ENCODE measurements around the gene IRAK1BP1. TPM values are rescaled to one million over a fixed set of nuclear protein-coding genes. Genes with fewer than 3 reads are reported as not detected.

The IRAK1BP1 gene
- total RNA-seq, 1 experiment from 2014 or later: 6.1 TPM

DNA sequence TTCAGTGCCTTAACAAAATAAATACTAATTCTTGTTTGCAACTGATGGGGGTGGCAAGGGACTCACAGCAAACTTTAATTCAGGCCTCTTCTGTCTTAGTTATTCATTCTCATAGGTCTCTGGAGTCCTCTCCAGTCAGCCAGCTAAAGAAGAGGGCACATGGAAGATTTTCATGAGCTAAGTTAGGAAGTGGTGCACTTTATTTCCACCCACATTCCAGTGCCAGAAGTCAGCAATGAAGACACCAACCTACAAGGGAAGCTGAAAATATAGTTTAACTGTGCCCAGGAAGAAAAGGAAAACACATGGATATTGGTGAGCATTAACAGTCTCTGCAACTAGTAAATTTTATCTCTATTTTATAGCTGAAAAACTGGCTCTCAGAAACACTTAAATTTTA is 16.7 kb upstream of the IRAK1BP1 start:
- H3K27ac Mint-ChIP-seq: no peak overlapping the region
- H3K27me3 Mint-ChIP-seq (ENCODE audit: low read depth): no peaks in the 10 kb centered on the region
- 0 out of 2 replicates have a peak, but pooled peaks cover 4% of the 10 kb centered on the region for H3K36me3 Mint-ChIP-seq
- ChIA-PET CTCF (no interaction called here), POLR2A (no interaction called here)
- no peak overlapping the region for H3K4me3 Mint-ChIP-seq
- H3K9me3 Mint-ChIP-seq: peaks cover 12% of the 10 kb centered on the region
- ATAC-seq: no peak
- peaks cover 9% of the 10 kb centered on the region for H3K4me1 Mint-ChIP-seq
- TF ChIP-seq CREM (CRISPR knock-in tag; IDR thresholded peaks at IDR 0.05) (no peak), ZNF232 (CRISPR knock-in tag; IDR thresholded peaks at IDR 0.05) (no peak), ZNF121 (CRISPR knock-in tag; IDR thresholded peaks at IDR 0.05) (no peak), CBFB (CRISPR knock-in tag; IDR thresholded peaks at IDR 0.05; ENCODE audit: low read depth) (no peak), MXD4 (CRISPR knock-in tag; IDR thresholded peaks at IDR 0.05; ENCODE audit: borderline replicate concordance) (no peak), ZNF263 (CRISPR knock-in tag; IDR thresholded peaks at IDR 0.05; ENCODE audit: low read depth) (no peak), TEAD1 (CRISPR knock-in tag; IDR thresholded peaks at IDR 0.05) (no peak), FOXK1 (CRISPR knock-in tag; IDR thresholded peaks at IDR 0.05) (no peak), GABPB1 (CRISPR knock-in tag; IDR thresholded peaks at IDR 0.05) (no peak), FOXP1 (CRISPR knock-in tag; IDR thresholded peaks at IDR 0.05; ENCODE audit: borderline replicate concordance) (no peak)
- TF ChIP-seq, protein P1, sequence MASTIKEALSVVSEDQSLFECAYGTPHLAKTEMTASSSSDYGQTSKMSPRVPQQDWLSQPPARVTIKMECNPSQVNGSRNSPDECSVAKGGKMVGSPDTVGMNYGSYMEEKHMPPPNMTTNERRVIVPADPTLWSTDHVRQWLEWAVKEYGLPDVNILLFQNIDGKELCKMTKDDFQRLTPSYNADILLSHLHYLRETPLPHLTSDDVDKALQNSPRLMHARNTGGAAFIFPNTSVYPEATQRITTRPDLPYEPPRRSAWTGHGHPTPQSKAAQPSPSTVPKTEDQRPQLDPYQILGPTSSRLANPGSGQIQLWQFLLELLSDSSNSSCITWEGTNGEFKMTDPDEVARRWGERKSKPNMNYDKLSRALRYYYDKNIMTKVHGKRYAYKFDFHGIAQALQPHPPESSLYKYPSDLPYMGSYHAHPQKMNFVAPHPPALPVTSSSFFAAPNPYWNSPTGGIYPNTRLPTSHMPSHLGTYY (CRISPR knock-in tag; IDR thresholded peaks at IDR 0.05): no peak
- TF ChIP-seq, protein P2, sequence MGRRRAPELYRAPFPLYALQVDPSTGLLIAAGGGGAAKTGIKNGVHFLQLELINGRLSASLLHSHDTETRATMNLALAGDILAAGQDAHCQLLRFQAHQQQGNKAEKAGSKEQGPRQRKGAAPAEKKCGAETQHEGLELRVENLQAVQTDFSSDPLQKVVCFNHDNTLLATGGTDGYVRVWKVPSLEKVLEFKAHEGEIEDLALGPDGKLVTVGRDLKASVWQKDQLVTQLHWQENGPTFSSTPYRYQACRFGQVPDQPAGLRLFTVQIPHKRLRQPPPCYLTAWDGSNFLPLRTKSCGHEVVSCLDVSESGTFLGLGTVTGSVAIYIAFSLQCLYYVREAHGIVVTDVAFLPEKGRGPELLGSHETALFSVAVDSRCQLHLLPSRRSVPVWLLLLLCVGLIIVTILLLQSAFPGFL (CRISPR knock-in tag; IDR thresholded peaks at IDR 0.05; ENCODE audit: borderline replicate concordance): no peak
- TF ChIP-seq, protein P3, sequence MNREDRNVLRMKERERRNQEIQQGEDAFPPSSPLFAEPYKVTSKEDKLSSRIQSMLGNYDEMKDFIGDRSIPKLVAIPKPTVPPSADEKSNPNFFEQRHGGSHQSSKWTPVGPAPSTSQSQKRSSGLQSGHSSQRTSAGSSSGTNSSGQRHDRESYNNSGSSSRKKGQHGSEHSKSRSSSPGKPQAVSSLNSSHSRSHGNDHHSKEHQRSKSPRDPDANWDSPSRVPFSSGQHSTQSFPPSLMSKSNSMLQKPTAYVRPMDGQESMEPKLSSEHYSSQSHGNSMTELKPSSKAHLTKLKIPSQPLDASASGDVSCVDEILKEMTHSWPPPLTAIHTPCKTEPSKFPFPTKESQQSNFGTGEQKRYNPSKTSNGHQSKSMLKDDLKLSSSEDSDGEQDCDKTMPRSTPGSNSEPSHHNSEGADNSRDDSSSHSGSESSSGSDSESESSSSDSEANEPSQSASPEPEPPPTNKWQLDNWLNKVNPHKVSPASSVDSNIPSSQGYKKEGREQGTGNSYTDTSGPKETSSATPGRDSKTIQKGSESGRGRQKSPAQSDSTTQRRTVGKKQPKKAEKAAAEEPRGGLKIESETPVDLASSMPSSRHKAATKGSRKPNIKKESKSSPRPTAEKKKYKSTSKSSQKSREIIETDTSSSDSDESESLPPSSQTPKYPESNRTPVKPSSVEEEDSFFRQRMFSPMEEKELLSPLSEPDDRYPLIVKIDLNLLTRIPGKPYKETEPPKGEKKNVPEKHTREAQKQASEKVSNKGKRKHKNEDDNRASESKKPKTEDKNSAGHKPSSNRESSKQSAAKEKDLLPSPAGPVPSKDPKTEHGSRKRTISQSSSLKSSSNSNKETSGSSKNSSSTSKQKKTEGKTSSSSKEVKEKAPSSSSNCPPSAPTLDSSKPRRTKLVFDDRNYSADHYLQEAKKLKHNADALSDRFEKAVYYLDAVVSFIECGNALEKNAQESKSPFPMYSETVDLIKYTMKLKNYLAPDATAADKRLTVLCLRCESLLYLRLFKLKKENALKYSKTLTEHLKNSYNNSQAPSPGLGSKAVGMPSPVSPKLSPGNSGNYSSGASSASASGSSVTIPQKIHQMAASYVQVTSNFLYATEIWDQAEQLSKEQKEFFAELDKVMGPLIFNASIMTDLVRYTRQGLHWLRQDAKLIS (CRISPR knock-in tag; IDR thresholded peaks at IDR 0.05; ENCODE audit: borderline replicate concordance): no peak
- TF ChIP-seq, protein P4, sequence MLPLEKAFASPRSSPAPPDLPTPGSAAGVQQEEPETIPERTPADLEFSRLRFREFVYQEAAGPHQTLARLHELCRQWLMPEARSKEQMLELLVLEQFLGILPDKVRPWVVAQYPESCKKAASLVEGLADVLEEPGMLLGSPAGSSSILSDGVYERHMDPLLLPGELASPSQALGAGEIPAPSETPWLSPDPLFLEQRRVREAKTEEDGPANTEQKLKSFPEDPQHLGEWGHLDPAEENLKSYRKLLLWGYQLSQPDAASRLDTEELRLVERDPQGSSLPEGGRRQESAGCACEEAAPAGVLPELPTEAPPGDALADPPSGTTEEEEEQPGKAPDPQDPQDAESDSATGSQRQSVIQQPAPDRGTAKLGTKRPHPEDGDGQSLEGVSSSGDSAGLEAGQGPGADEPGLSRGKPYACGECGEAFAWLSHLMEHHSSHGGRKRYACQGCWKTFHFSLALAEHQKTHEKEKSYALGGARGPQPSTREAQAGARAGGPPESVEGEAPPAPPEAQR (CRISPR knock-in tag; IDR thresholded peaks at IDR 0.05): no peak
- TF ChIP-seq, protein P5, sequence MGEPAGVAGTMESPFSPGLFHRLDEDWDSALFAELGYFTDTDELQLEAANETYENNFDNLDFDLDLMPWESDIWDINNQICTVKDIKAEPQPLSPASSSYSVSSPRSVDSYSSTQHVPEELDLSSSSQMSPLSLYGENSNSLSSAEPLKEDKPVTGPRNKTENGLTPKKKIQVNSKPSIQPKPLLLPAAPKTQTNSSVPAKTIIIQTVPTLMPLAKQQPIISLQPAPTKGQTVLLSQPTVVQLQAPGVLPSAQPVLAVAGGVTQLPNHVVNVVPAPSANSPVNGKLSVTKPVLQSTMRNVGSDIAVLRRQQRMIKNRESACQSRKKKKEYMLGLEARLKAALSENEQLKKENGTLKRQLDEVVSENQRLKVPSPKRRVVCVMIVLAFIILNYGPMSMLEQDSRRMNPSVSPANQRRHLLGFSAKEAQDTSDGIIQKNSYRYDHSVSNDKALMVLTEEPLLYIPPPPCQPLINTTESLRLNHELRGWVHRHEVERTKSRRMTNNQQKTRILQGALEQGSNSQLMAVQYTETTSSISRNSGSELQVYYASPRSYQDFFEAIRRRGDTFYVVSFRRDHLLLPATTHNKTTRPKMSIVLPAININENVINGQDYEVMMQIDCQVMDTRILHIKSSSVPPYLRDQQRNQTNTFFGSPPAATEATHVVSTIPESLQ (CRISPR knock-in tag; IDR thresholded peaks at IDR 0.05): no peak
- no peak for DNase-seq (ENCODE audit: low spot score)

DNA sequence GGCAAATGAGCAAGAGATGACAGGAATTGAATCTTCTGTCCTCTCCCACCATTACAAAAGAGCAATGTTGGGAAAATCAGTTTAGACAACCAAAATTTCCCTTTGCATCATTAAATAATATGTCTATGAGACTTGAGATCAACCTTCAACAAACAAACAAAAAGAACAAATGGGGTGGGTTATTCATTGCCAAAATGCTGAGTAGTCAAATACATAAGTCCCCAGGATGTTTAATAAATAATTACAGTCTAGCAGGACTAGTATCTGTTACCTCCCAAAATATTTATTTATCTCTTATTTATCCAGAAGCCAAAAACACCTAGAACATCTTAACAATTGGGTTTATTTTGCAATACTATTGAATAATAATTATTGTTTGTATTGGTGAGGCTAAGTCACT is 16.2 kb upstream of the IRAK1BP1 start:
- ChIA-PET CTCF (no interaction called here), POLR2A (no interaction called here)
- no peak for ATAC-seq
- no peak overlapping the region for H3K27ac Mint-ChIP-seq
- no peaks in the 10 kb centered on the region for H3K27me3 Mint-ChIP-seq (ENCODE audit: low read depth)
- H3K4me3 Mint-ChIP-seq: no peak overlapping the region
- H3K4me1 Mint-ChIP-seq: peaks cover 9% of the 10 kb centered on the region
- DNase-seq (ENCODE audit: low spot score): no peak
- H3K36me3 Mint-ChIP-seq: 0 out of 2 replicates have a peak, but pooled peaks cover 4% of the 10 kb centered on the region
- peaks cover 12% of the 10 kb centered on the region for H3K9me3 Mint-ChIP-seq
- no peak for TF ChIP-seq ZNF423 (CRISPR knock-in tag; IDR thresholded peaks at IDR 0.05)
- no peak for TF ChIP-seq ZBTB21 (CRISPR knock-in tag; IDR thresholded peaks at IDR 0.05; ENCODE audit: borderline replicate concordance)
- TF ChIP-seq, protein P6, sequence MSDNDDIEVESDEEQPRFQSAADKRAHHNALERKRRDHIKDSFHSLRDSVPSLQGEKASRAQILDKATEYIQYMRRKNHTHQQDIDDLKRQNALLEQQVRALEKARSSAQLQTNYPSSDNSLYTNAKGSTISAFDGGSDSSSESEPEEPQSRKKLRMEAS (CRISPR knock-in tag; IDR thresholded peaks at IDR 0.05): no peak
- no peak for TF ChIP-seq GTF2I (CRISPR knock-in tag; conservative IDR thresholded peaks at IDR 0.05)
- TF ChIP-seq ZNF396 (CRISPR knock-in tag; IDR thresholded peaks at IDR 0.05; ENCODE audit: borderline replicate concordance): no peak
- no peak for TF ChIP-seq JUN (CRISPR knock-in tag; IDR thresholded peaks at IDR 0.05)
- no peak for TF ChIP-seq CREB1 (CRISPR knock-in tag; IDR thresholded peaks at IDR 0.05)
- TF ChIP-seq, protein P7, sequence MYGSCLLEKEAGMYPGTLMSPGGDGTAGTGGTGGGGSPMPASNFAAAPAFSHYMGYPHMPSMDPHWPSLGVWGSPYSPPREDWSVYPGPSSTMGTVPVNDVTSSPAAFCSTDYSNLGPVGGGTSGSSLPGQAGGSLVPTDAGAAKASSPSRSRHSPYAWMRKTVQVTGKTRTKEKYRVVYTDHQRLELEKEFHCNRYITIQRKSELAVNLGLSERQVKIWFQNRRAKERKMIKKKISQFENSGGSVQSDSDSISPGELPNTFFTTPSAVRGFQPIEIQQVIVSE (CRISPR knock-in tag; IDR thresholded peaks at IDR 0.05; ENCODE audit: borderline replicate concordance): no peak
- no peak for TF ChIP-seq NR3C1 (CRISPR knock-in tag; conservative IDR thresholded peaks at IDR 0.05; ENCODE audit: low read depth)
- no peak for TF ChIP-seq TEAD1 (CRISPR knock-in tag; IDR thresholded peaks at IDR 0.05)
